ENCODE data around the gene PZP. TPM values are rescaled to one million over a fixed set of nuclear protein-coding genes. Genes with fewer than 3 reads are reported as not detected.

The PZP gene
- total RNA-seq, 1 donor from 2014 or later, result not detected

GRCh38 chr12:9237286-9237685 is 29.1 kb upstream of the PZP start:
- no peaks in the 10 kb centered on the region for H3K9me3 ChIP-seq (ENCODE audit: insufficient read depth, low read depth, low read length)
- no peaks in the 10 kb centered on the region for H3K27me3 Mint-ChIP-seq (ENCODE audit: low read depth, unreplicated experiment)
- DNase-seq (ENCODE audit: low read depth) (no peak), FAIRE-seq (no peak)
- H3K4me1 Mint-ChIP-seq (ENCODE audit: low read depth, unreplicated experiment), result no peaks in the 10 kb centered on the region
- no peak overlapping the region for H3K4me3 Mint-ChIP-seq (ENCODE audit: unreplicated experiment)
- H3K79me2 ChIP-seq (ENCODE audit: insufficient read depth, low read length), result no peaks in the 10 kb centered on the region
- no peaks in the 10 kb centered on the region for H3K9me3 Mint-ChIP-seq (ENCODE audit: unreplicated experiment)
- TF ChIP-seq EZH2 (IDR thresholded peaks at IDR 0.05; ENCODE audit: insufficient read depth, low read length) (no peak), CTCF (IDR thresholded peaks at IDR 0.05; ENCODE audit: insufficient read depth, low read depth, low read length) (no peak)
- H3K27ac ChIP-seq (ENCODE audit: low read depth, low read length), result no peak overlapping the region
- no peaks in the 10 kb centered on the region for H3K36me3 Mint-ChIP-seq (ENCODE audit: low read depth, unreplicated experiment)
- H3K36me3 ChIP-seq (ENCODE audit: insufficient read depth, low read length), result no peaks in the 10 kb centered on the region
- no peak overlapping the region for H3K9ac ChIP-seq (ENCODE audit: low read length)
- no peaks in the 10 kb centered on the region for H3K27me3 ChIP-seq (ENCODE audit: insufficient read depth, low read length)
- no peak overlapping the region for H3K4me2 ChIP-seq (ENCODE audit: low read length)
- no peak overlapping the region for H3K4me3 ChIP-seq (ENCODE audit: insufficient read depth, low read depth, low read length)
- no peak overlapping the region for H3K27ac Mint-ChIP-seq (ENCODE audit: unreplicated experiment)
- no peaks in the 10 kb centered on the region for H3K4me1 ChIP-seq (ENCODE audit: insufficient read depth, low read length)
- no peaks in the 10 kb centered on the region for H4K20me1 ChIP-seq (ENCODE audit: insufficient read depth, low read length)
- no peak overlapping the region for H2AFZ ChIP-seq (ENCODE audit: low read depth, low read length)

- Mint-ChIP-seq H3K27me3 (ENCODE audit: low read depth, unreplicated experiment) (no peaks in the 10 kb centered on the region), H3K36me3 (ENCODE audit: low read depth, unreplicated experiment) (no peaks in the 10 kb centered on the region), H3K4me3 (ENCODE audit: unreplicated experiment) (no peak overlapping the region), H3K27ac (ENCODE audit: unreplicated experiment) (no peak overlapping the region), H3K4me1 (ENCODE audit: low read depth, unreplicated experiment) (no peaks in the 10 kb centered on the region), H3K9me3 (ENCODE audit: unreplicated experiment) (no peaks in the 10 kb centered on the region)
- no peaks in the 10 kb centered on the region for H3K9me3 ChIP-seq (ENCODE audit: insufficient read depth, low read depth, low read length)
- no peak overlapping the region for H2AFZ ChIP-seq (ENCODE audit: low read depth, low read length)
- no peak overlapping the region for H3K4me2 ChIP-seq (ENCODE audit: low read length)
- no peaks in the 10 kb centered on the region for H3K79me2 ChIP-seq (ENCODE audit: insufficient read depth, low read length)
- H3K27ac ChIP-seq (ENCODE audit: low read depth, low read length), result no peak overlapping the region
- H3K9ac ChIP-seq (ENCODE audit: low read length), result no peak overlapping the region
- H3K27me3 ChIP-seq (ENCODE audit: insufficient read depth, low read length), result no peaks in the 10 kb centered on the region
- H4K20me1 ChIP-seq (ENCODE audit: insufficient read depth, low read length), result no peaks in the 10 kb centered on the region
- H3K4me1 ChIP-seq (ENCODE audit: insufficient read depth, low read length), result no peaks in the 10 kb centered on the region
- H3K4me3 ChIP-seq (ENCODE audit: insufficient read depth, low read depth, low read length), result no peak overlapping the region
- DNase-seq (ENCODE audit: low read depth), result no peak
- no peak for TF ChIP-seq CTCF (IDR thresholded peaks at IDR 0.05; ENCODE audit: insufficient read depth, low read depth, low read length)
- TF ChIP-seq EZH2 (IDR thresholded peaks at IDR 0.05; ENCODE audit: insufficient read depth, low read length), result no peak
- FAIRE-seq, result no peak
- H3K36me3 ChIP-seq (ENCODE audit: insufficient read depth, low read length), result no peaks in the 10 kb centered on the region
Observed at GRCh38 chr12:9235519-9235918, 27.3 kb upstream of the PZP start.

- Histone ChIP-seq H3K4me3 (ENCODE audit: insufficient read depth, low read depth, low read length) (no peak overlapping the region), H3K9ac (ENCODE audit: low read length) (no peak overlapping the region), H3K9me3 (ENCODE audit: insufficient read depth, low read depth, low read length) (no peaks in the 10 kb centered on the region), H3K4me2 (ENCODE audit: low read length) (no peak overlapping the region), H3K36me3 (ENCODE audit: insufficient read depth, low read length) (no peaks in the 10 kb centered on the region), H3K4me1 (ENCODE audit: insufficient read depth, low read length) (no peaks in the 10 kb centered on the region), H3K79me2 (ENCODE audit: insufficient read depth, low read length) (no peaks in the 10 kb centered on the region), H3K27me3 (ENCODE audit: insufficient read depth, low read length) (no peaks in the 10 kb centered on the region), H3K27ac (ENCODE audit: low read depth, low read length) (no peak overlapping the region), H2AFZ (ENCODE audit: low read depth, low read length) (no peak overlapping the region), H4K20me1 (ENCODE audit: insufficient read depth, low read length) (no peaks in the 10 kb centered on the region)
- Mint-ChIP-seq H3K4me1 (ENCODE audit: low read depth, unreplicated experiment) (no peaks in the 10 kb centered on the region), H3K36me3 (ENCODE audit: low read depth, unreplicated experiment) (no peaks in the 10 kb centered on the region), H3K27me3 (ENCODE audit: low read depth, unreplicated experiment) (no peaks in the 10 kb centered on the region), H3K4me3 (ENCODE audit: unreplicated experiment) (no peak overlapping the region), H3K9me3 (ENCODE audit: unreplicated experiment) (peaks cover 7% of the 10 kb centered on the region), H3K27ac (ENCODE audit: unreplicated experiment) (no peak overlapping the region)
- no peak for DNase-seq (ENCODE audit: low read depth)
- no peak for FAIRE-seq
- no peak for TF ChIP-seq EZH2 (IDR thresholded peaks at IDR 0.05; ENCODE audit: insufficient read depth, low read length)
- no peak for TF ChIP-seq CTCF (IDR thresholded peaks at IDR 0.05; ENCODE audit: insufficient read depth, low read depth, low read length)
Observed at GRCh38 chr12:9227950-9228349, 19.8 kb upstream of the PZP start.

Measured in astrocyte (in vitro differentiated cells and primary cell).